HG03025 (cell line): ENCODE results near the gene CNTFR.

ENCODE experiments used
- ATAC-seq: cut with Tn5 transposase; IDR thresholded peaks from one replicate; pipeline ENCODE4 v1.9.1; 2021; ENCODE audit warnings: mild to moderate bottlenecking, moderate library complexity; ENCODE audit not compliant: unreplicated experiment, low FRiP score

CNTFR gene

GRCh38 chr9:34557426-34558321 lies 31.9 kb downstream of the CNTFR start:
- no peak for ATAC-seq

- ATAC-seq = no peak
These were observed 32.6 kb downstream of the CNTFR start for GRCh38 chr9:34556949-34557348.

- ATAC-seq = no peak
These were observed 33.5 kb downstream of the CNTFR start for GRCh38 chr9:34555936-34556525.

GRCh38 chr9:34555500-34555899 lies 34.0 kb downstream of the CNTFR start:
- no peak for ATAC-seq

- no peak for ATAC-seq
These were observed 34.5 kb downstream of the CNTFR start for GRCh38 chr9:34555002-34555348.

- ATAC-seq = no peak
These were observed 35.1 kb downstream of the CNTFR start for GRCh38 chr9:34554211-34555001.

- ATAC-seq = no peak
These were observed 36.0 kb downstream of the CNTFR start for GRCh38 chr9:34553511-34554021.

- no peak for ATAC-seq
These were observed 36.5 kb downstream of the CNTFR start for GRCh38 chr9:34552986-34553385.

- no peak for ATAC-seq
These were observed 36.9 kb downstream of the CNTFR start for GRCh38 chr9:34552606-34552981.

GRCh38 chr9:34551751-34552605 lies 37.5 kb downstream of the CNTFR start:
- ATAC-seq = no peak

GRCh38 chr9:34550681-34551270 lies 38.7 kb downstream of the CNTFR start:
- ATAC-seq = no peak

- ATAC-seq = no peak
These were observed 39.4 kb downstream of the CNTFR start for GRCh38 chr9:34550016-34550680.

- ATAC-seq = no peak
These were observed 40.2 kb downstream of the CNTFR start for GRCh38 chr9:34549407-34549732.

GRCh38 chr9:34547960-34548611 lies 41.4 kb downstream of the CNTFR start:
- no peak for ATAC-seq

- ATAC-seq = no peak
These were observed 42.4 kb downstream of the CNTFR start for GRCh38 chr9:34546834-34547827.

GRCh38 chr9:34546102-34546833 lies 43.3 kb downstream of the CNTFR start:
- ATAC-seq = no peak

- ATAC-seq = no peak
These were observed 44.0 kb downstream of the CNTFR start for GRCh38 chr9:34545497-34545896.
